GM12878 (cell line): ENCODE results near the gene PPP1R3E. TPM values are rescaled to one million over a fixed set of nuclear protein-coding genes. Genes with fewer than 3 reads are reported as not detected.

Experiments
- ATAC-seq: fragments of 200-7000 bp; cut with Tn5 transposase; 3 replicates; pipeline ENCODE4 v1.9.1; 2020; ENCODE audit warnings: mild to moderate bottlenecking, moderate library complexity
- BruUV-seq: library from RNA; stranded (reverse); fragments of 400-500 nt; replicated peaks from 2 replicates; lab custom pipeline; 2021; lab: Mats Ljungman, UMichigan
- CTCF ChIA-PET: fragments of 300-600 bp; sonication (Branson Sonifier 250); formaldehyde crosslinking; extraction: SDS; loops from one replicate; lab custom pipeline; 2021; ENCODE audit warnings: inconsistent platforms; lab: Yijun Ruan, JAX
- POLR2A ChIA-PET: fragments of 350-600 bp; formaldehyde crosslinking; extraction: SDS; loops from one replicate; lab custom pipeline; 2021; ENCODE audit warnings: inconsistent platforms; lab: Charles Lee
- RAD21 ChIA-PET: fragments of 300-600 bp; sonication (Branson Sonifier 250); formaldehyde crosslinking; loops from one replicate; lab custom pipeline; 2023; ENCODE audit warnings: antibody characterized with exemption; ENCODE audit not compliant: unreplicated experiment; lab: Charles Lee
- SMC1A ChIA-PET: fragments of 300-600 bp; sonication (Branson Sonifier 250); formaldehyde crosslinking; loops from one replicate; lab custom pipeline; 2023; ENCODE audit not compliant: unreplicated experiment, uncharacterized antibody; lab: Charles Lee
- DNase-seq: peaks from one replicate; pipeline ENCODE4 v3.0.0-alpha.2; 2011; ENCODE audit warnings: low read depth, low spot score
- FAIRE-seq: peaks from 3 replicates; lab custom pipeline; 2011; peaks lifted over from hg19 to GRCh38; lab: Jason Lieb, UNC
- H2AFZ ChIP-seq: 2 replicates; pipeline ENCODE4 v1.6.0; 2011; ENCODE audit warnings: low read depth, low read length, control low read depth; ENCODE audit not compliant: control insufficient read depth
- H3K27ac ChIP-seq: 2 replicates; pipeline ENCODE4 v1.5.1; 2011; ENCODE audit warnings: control low read depth; ENCODE audit not compliant: control insufficient read depth, insufficient read depth
- H3K27me3 ChIP-seq, 2 experiments: replicated peaks in 1 of 2; 2 replicates each; pipeline versions ENCODE4 v1.6.0 to v1.6.1; 2011; ENCODE audit warnings: low read length in 1 of 2; ENCODE audit not compliant: control insufficient read depth in 2 of 2, insufficient read depth in 2 of 2
- H3K36me3 ChIP-seq, 2 experiments: 2 replicates each; pipeline ENCODE4 v1.5.1; 2011; ENCODE audit warnings: low read length in 1 of 2; ENCODE audit not compliant: control insufficient read depth in 2 of 2, insufficient read depth in 2 of 2
- H3K4me1 ChIP-seq: 2 replicates; pipeline ENCODE4 v1.6.1; 2011; ENCODE audit warnings: mild to moderate bottlenecking, low read length, moderate library complexity, mixed read lengths; ENCODE audit not compliant: control insufficient read depth, insufficient read depth
- H3K4me2 ChIP-seq: 2 replicates; pipeline ENCODE4 v1.6.0; 2011; ENCODE audit warnings: control low read depth; ENCODE audit not compliant: control insufficient read depth, insufficient read depth
- H3K4me3 ChIP-seq: fragments of 200-600 bp; sonication (generic); 2 replicates; pipeline ENCODE4 v1.5.1; 2016
- H3K79me2 ChIP-seq: 2 replicates; pipeline ENCODE4 v1.6.0; 2011; ENCODE audit warnings: low read length; ENCODE audit not compliant: control insufficient read depth, insufficient read depth
- H3K9ac ChIP-seq: 2 replicates; pipeline ENCODE4 v1.8.0; 2011; ENCODE audit warnings: low read length, control low read depth, mixed read lengths; ENCODE audit not compliant: control insufficient read depth, insufficient read depth
- H3K9me3 ChIP-seq: replicated peaks from 3 replicates; pipeline ENCODE4 v1.5.1; 2011; ENCODE audit warnings: mild to moderate bottlenecking, low read length; ENCODE audit not compliant: control insufficient read depth, insufficient read depth
- H4K20me1 ChIP-seq: 2 replicates; pipeline ENCODE4 v1.6.0; 2011; ENCODE audit not compliant: control insufficient read depth, insufficient read depth
- ETV6 ChIP-seq, 2 experiments: fragments of 450-650 bp in 1 of 2; IDR thresholded peaks in 1 of 2; conservative IDR thresholded peaks in 1 of 2; 2 replicates each; pipeline ENCODE4 v1.6.1; 2014; ENCODE audit warnings: antibody characterized with exemption in 1 of 2, borderline replicate concordance in 1 of 2, low read depth in 1 of 2, mild to moderate bottlenecking in 1 of 2, moderate library complexity in 1 of 2
- FOXK2 ChIP-seq: fragments of 450-650 bp; IDR thresholded peaks from 2 replicates; pipeline ENCODE4 v1.6.1; 2017; ENCODE audit warnings: mild to moderate bottlenecking, moderate library complexity
- KAT2A ChIP-seq: conservative IDR thresholded peaks from 2 replicates; pipeline ENCODE4 v1.6.1; 2011; ENCODE audit warnings: low read depth, low read length; ENCODE audit not compliant: control insufficient read depth
- NFXL1 ChIP-seq: fragments of 450-650 bp; IDR thresholded peaks from 2 replicates; pipeline ENCODE4 v1.6.1; 2017; ENCODE audit warnings: antibody characterized with exemption, mild to moderate bottlenecking, borderline replicate concordance
- RAD21 ChIP-seq: IDR thresholded peaks from 2 replicates; pipeline ENCODE4 v1.6.1; 2011; ENCODE audit warnings: mild to moderate bottlenecking, low read depth, low read length, moderate library complexity; ENCODE audit not compliant: insufficient read depth
- RAD51 ChIP-seq: fragments of 450-650 bp; IDR thresholded peaks from 2 replicates; pipeline ENCODE4 v1.6.1; 2016; ENCODE audit warnings: moderate library complexity, mild to moderate bottlenecking, inconsistent platforms
- RBBP5 ChIP-seq: fragments of 200-600 bp; sonication (generic); conservative IDR thresholded peaks from 2 replicates; pipeline ENCODE4 v1.6.1; 2016
- RFX5 ChIP-seq: IDR thresholded peaks from 2 replicates; pipeline ENCODE4 v1.6.1; 2011; ENCODE audit warnings: low read depth, low read length, improper control_type of control experiment
- SRF ChIP-seq, 2 experiments: IDR thresholded peaks; 2 replicates each; pipeline ENCODE4 v1.6.1; 2011; ENCODE audit warnings: low read depth in 2 of 2, low read length in 2 of 2, mild to moderate bottlenecking in 1 of 2, moderate library complexity in 1 of 2
- ZNF24 ChIP-seq: fragments of 450-650 bp; IDR thresholded peaks from 2 replicates; pipeline ENCODE4 v1.6.1; 2017; ENCODE audit warnings: antibody characterized with exemption, mild to moderate bottlenecking
- WGBS: methylation state at CpG from one replicate; pipeline ENCODE4 v1.1.6; 2016; ENCODE audit warnings: low lambda C conversion rate; ENCODE audit not compliant: insufficient replicate concordance, insufficient coverage; ENCODE audit errors: missing lambda C conversion rate; 5-methylcytosine and 5-hydroxymethylcytosine counted together
- in situ Hi-C: fragments of 300-500 bp; cut with MboI; formaldehyde crosslinking; loops from 9 replicates; pipeline ENCODE4 v1.14.3; 2018; ENCODE audit warnings: mixed read lengths
- intact Hi-C: fragments of 100-400 bp; cut with micrococcal nuclease; formaldehyde crosslinking; loops from one replicate; pipeline ENCODE4 v1.14.2; 2022; ENCODE audit not compliant: unreplicated experiment
- polyA plus RNA-seq, 11 experiments: library from polyadenylated mRNA; depleted of rRNA in 4 of 11; unstranded in 6 of 11; stranded (reverse) in 5 of 11; fragments of >200 nt; fragmentation: Nextera tagmentation in 4 of 11; fragmentation: Illumina TruSeq in 1 of 11; extraction: Ambion mirVana in 4 of 11; extraction: Trizol in 1 of 11; gene quantifications; 1 replicate in 1 of 11; 2 replicates in 10 of 11; pipeline versions ENCODE4 v1.2.1 to v1.2.3, GENCODE V29; 2011 to 2016; ENCODE audit warnings: inconsistent platforms in 2 of 11, missing spikeins in 2 of 11, low read depth in 1 of 11
- total RNA-seq, 4 experiments: library from RNA; depleted of rRNA in 3 of 4; stranded (reverse); fragments of >200 nt in 3 of 4; fragmentation: Illumina TruSeq in 1 of 4; extraction: Trizol in 1 of 4; gene quantifications; 2 replicates each; pipeline versions ENCODE4 v1.2.1 to v1.2.3, GENCODE V29; 2013 to 2021
- TF ChIP-seq, protein P1 (sequence below): IDR thresholded peaks from 2 replicates; pipeline ENCODE4 v1.6.1; 2012; ENCODE audit warnings: low read depth, low read length, improper control_type of control experiment
- TF ChIP-seq, protein P2 (sequence below): IDR thresholded peaks from 2 replicates; pipeline ENCODE4 v1.6.1; 2012; ENCODE audit warnings: improper control_type of control experiment, low read depth, low read length; ENCODE audit not compliant: insufficient replicate concordance
- TF ChIP-seq, protein P3 (sequence below): IDR thresholded peaks from 2 replicates; pipeline ENCODE4 v1.6.1; 2011; ENCODE audit warnings: mild to moderate bottlenecking, low read depth, low read length, moderate library complexity; ENCODE audit not compliant: insufficient replicate concordance
- TF ChIP-seq, protein P4 (sequence below): fragments of 150-350 bp; IDR thresholded peaks from 2 replicates; pipeline ENCODE4 v1.6.1; 2016; ENCODE audit warnings: low read depth, low read length

The PPP1R3E gene
- total and polyA plus RNA-seq, 10 of the 15 experiments (the other 5 are each of a cell fraction or from before 2014, with no cell fraction given), result 4.6 to 26.4 (median 7.1) TPM

DNA sequence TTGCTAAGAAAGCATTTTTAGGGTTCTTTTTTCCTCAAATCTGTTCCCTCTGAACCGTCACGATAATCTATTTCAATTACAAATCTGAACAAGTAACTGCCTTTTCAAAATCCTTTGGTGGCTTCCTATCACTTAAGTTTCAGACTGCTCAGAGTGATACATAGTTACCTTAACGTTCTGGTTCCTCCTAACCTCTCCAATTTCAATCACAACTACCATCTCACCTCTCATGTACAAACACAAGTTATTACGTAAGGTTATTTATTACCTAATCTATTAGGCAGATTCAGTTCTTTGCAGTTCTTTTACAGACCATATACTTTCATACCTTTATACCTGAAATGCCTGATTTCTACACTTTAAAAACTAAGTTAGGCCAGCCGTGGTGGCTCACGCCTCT lies 52.8 kb downstream of the PPP1R3E start:
- no peaks in the 10 kb centered on the region for H3K36me3 ChIP-seq
- no peaks in the 10 kb centered on the region for H3K9me3 ChIP-seq
- ChIA-PET CTCF (interaction anchor here (1.1 kb wide), 2 partner anchors 13 to 64 kb away, joined by 3 read pairs; no protein-coding TSS in a partner anchor), POLR2A (no interaction called here), RAD21 (no interaction called here), SMC1A (interaction anchor here (1.8 kb wide), 1 partner anchor 9 kb away, joined by 6 read pairs; no protein-coding TSS in a partner anchor)
- FAIRE-seq (no peak), DNase-seq (no peak), ATAC-seq (no peak)
- no peak overlapping the region for H3K9ac ChIP-seq
- H4K20me1 ChIP-seq, result no peaks in the 10 kb centered on the region
- no peaks in the 10 kb centered on the region for H3K79me2 ChIP-seq
- H3K4me2 ChIP-seq, result no peak overlapping the region
- no peaks in the 10 kb centered on the region for H3K27me3 ChIP-seq
- H3K27ac ChIP-seq, result no peak overlapping the region
- H3K4me1 ChIP-seq, result no peaks in the 10 kb centered on the region
- BruUV-seq, result no TSS peak
- H2AFZ ChIP-seq, result no peak overlapping the region
- H3K4me3 ChIP-seq, result no peak overlapping the region
- intact Hi-C loops, result no loop called here
- 41% methylated on average over 6 of the region's 6 CpGs for WGBS
- in situ Hi-C loops, result no loop called here
- no peak for TF ChIP-seq SRF (IDR thresholded peaks at IDR 0.05; ENCODE audit: low read depth in 2 of 2, low read length in 2 of 2)
- TF ChIP-seq, protein P1, sequence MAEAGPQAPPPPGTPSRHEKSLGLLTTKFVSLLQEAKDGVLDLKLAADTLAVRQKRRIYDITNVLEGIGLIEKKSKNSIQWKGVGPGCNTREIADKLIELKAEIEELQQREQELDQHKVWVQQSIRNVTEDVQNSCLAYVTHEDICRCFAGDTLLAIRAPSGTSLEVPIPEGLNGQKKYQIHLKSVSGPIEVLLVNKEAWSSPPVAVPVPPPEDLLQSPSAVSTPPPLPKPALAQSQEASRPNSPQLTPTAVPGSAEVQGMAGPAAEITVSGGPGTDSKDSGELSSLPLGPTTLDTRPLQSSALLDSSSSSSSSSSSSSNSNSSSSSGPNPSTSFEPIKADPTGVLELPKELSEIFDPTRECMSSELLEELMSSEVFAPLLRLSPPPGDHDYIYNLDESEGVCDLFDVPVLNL, result no peak
- TF ChIP-seq RAD21, result no peak
- TF ChIP-seq ETV6 (conservative IDR thresholded peaks at IDR 0.05 in 1 of 2, IDR thresholded peaks at IDR 0.05 in 1 of 2; ENCODE audit: borderline replicate concordance in 1 of 2, low read depth in 1 of 2), result no peak
- TF ChIP-seq, protein P2, sequence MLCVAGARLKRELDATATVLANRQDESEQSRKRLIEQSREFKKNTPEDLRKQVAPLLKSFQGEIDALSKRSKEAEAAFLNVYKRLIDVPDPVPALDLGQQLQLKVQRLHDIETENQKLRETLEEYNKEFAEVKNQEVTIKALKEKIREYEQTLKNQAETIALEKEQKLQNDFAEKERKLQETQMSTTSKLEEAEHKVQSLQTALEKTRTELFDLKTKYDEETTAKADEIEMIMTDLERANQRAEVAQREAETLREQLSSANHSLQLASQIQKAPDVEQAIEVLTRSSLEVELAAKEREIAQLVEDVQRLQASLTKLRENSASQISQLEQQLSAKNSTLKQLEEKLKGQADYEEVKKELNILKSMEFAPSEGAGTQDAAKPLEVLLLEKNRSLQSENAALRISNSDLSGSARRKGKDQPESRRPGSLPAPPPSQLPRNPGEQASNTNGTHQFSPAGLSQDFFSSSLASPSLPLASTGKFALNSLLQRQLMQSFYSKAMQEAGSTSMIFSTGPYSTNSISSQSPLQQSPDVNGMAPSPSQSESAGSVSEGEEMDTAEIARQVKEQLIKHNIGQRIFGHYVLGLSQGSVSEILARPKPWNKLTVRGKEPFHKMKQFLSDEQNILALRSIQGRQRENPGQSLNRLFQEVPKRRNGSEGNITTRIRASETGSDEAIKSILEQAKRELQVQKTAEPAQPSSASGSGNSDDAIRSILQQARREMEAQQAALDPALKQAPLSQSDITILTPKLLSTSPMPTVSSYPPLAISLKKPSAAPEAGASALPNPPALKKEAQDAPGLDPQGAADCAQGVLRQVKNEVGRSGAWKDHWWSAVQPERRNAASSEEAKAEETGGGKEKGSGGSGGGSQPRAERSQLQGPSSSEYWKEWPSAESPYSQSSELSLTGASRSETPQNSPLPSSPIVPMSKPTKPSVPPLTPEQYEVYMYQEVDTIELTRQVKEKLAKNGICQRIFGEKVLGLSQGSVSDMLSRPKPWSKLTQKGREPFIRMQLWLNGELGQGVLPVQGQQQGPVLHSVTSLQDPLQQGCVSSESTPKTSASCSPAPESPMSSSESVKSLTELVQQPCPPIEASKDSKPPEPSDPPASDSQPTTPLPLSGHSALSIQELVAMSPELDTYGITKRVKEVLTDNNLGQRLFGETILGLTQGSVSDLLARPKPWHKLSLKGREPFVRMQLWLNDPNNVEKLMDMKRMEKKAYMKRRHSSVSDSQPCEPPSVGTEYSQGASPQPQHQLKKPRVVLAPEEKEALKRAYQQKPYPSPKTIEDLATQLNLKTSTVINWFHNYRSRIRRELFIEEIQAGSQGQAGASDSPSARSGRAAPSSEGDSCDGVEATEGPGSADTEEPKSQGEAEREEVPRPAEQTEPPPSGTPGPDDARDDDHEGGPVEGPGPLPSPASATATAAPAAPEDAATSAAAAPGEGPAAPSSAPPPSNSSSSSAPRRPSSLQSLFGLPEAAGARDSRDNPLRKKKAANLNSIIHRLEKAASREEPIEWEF, result no peak
- no peak for TF ChIP-seq NFXL1
- no peak for TF ChIP-seq KAT2A
- no peak for TF ChIP-seq RBBP5
- TF ChIP-seq FOXK2, result no peak
- no peak for TF ChIP-seq RFX5
- TF ChIP-seq RAD51, result no peak
- TF ChIP-seq, protein P3, sequence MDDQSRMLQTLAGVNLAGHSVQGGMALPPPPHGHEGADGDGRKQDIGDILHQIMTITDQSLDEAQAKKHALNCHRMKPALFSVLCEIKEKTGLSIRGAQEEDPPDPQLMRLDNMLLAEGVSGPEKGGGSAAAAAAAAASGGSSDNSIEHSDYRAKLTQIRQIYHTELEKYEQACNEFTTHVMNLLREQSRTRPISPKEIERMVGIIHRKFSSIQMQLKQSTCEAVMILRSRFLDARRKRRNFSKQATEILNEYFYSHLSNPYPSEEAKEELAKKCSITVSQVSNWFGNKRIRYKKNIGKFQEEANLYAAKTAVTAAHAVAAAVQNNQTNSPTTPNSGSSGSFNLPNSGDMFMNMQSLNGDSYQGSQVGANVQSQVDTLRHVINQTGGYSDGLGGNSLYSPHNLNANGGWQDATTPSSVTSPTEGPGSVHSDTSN, result no peak
- no peak for TF ChIP-seq ZNF24
- TF ChIP-seq, protein P4, sequence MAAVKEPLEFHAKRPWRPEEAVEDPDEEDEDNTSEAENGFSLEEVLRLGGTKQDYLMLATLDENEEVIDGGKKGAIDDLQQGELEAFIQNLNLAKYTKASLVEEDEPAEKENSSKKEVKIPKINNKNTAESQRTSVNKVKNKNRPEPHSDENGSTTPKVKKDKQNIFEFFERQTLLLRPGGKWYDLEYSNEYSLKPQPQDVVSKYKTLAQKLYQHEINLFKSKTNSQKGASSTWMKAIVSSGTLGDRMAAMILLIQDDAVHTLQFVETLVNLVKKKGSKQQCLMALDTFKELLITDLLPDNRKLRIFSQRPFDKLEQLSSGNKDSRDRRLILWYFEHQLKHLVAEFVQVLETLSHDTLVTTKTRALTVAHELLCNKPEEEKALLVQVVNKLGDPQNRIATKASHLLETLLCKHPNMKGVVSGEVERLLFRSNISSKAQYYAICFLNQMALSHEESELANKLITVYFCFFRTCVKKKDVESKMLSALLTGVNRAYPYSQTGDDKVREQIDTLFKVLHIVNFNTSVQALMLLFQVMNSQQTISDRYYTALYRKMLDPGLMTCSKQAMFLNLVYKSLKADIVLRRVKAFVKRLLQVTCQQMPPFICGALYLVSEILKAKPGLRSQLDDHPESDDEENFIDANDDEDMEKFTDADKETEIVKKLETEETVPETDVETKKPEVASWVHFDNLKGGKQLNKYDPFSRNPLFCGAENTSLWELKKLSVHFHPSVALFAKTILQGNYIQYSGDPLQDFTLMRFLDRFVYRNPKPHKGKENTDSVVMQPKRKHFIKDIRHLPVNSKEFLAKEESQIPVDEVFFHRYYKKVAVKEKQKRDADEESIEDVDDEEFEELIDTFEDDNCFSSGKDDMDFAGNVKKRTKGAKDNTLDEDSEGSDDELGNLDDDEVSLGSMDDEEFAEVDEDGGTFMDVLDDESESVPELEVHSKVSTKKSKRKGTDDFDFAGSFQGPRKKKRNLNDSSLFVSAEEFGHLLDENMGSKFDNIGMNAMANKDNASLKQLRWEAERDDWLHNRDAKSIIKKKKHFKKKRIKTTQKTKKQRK, result no peak
